ENCODE measurements around the gene APLF. TPM values are rescaled to one million over a fixed set of nuclear protein-coding genes. Genes with fewer than 3 reads are reported as not detected.

Gene APLF
- total RNA-seq (ENCODE audit: low replicate concordance), result 3.8 and 6.2 TPM in 2 replicates
- long read RNA-seq, partial matches to known transcripts, result 1 of 7 reads
- long read RNA-seq, other reads (novel, unspliced or antisense), result 2 of 7 reads

- H3K36me3 Mint-ChIP-seq, result no peaks in the 10 kb centered on the region
- peak; percentile 94 for DNase-seq (ENCODE audit: extremely low spot score, unreplicated experiment)
- no peaks in the 10 kb centered on the region for H3K27me3 Mint-ChIP-seq
- H3K4me1 Mint-ChIP-seq (ENCODE audit: unreplicated experiment), result peaks cover 13% of the 10 kb centered on the region
- TF ChIP-seq CTCF (conservative IDR thresholded peaks at IDR 0.05), result no peak
- H3K27ac Mint-ChIP-seq, result peak within 1 kb of the TSS; percentile 97
- peak within 1 kb of the TSS; percentile 98 for H3K4me3 Mint-ChIP-seq
- H3K9me3 Mint-ChIP-seq, result no peaks in the 10 kb centered on the region
Measured at GRCh38 chr2:68467077-68467960, at the start of gene APLF, which contains the start of gene FBXO48. TSS of gene APLF (plus strand) at chr2:68467585. CDS start at chr2:68467732, 147 bp downstream. TSS of gene FBXO48 (minus strand) at chr2:68467294. CDS start at chr2:68465145, 2,149 bp downstream.

GRCh38 chr2:68417926-68418325 is 49.5 kb upstream of the APLF start:
- H3K27ac Mint-ChIP-seq, result no peak overlapping the region
- H3K9me3 Mint-ChIP-seq, result peaks cover 3% of the 10 kb centered on the region
- H3K4me3 Mint-ChIP-seq, result no peak overlapping the region
- no peaks in the 10 kb centered on the region for H3K36me3 Mint-ChIP-seq
- peaks cover 11% of the 10 kb centered on the region for H3K27me3 Mint-ChIP-seq
- H3K4me1 Mint-ChIP-seq (ENCODE audit: unreplicated experiment), result no peaks in the 10 kb centered on the region
- DNase-seq (ENCODE audit: extremely low spot score, unreplicated experiment), result no peak
- no peak for TF ChIP-seq CTCF (conservative IDR thresholded peaks at IDR 0.05)

- Mint-ChIP-seq H3K4me3 (no peak overlapping the region), H3K27ac (no peak overlapping the region), H3K4me1 (ENCODE audit: unreplicated experiment) (no peaks in the 10 kb centered on the region), H3K36me3 (no peaks in the 10 kb centered on the region), H3K27me3 (peaks cover 11% of the 10 kb centered on the region), H3K9me3 (peaks cover 3% of the 10 kb centered on the region)
- no peak for TF ChIP-seq CTCF (conservative IDR thresholded peaks at IDR 0.05)
- DNase-seq (ENCODE audit: extremely low spot score, unreplicated experiment), result no peak
Measured at GRCh38 chr2:68418419-68418818, 49.0 kb upstream of the APLF start.

- no peak for TF ChIP-seq CTCF (conservative IDR thresholded peaks at IDR 0.05)
- DNase-seq (ENCODE audit: extremely low spot score, unreplicated experiment), result no peak
Measured at GRCh38 chr2:68418855-68419254, 48.5 kb upstream of the APLF start.

GRCh38 chr2:68420254-68420910 is 47.0 kb upstream of the APLF start:
- no peak for TF ChIP-seq CTCF (conservative IDR thresholded peaks at IDR 0.05)
- H3K4me1 Mint-ChIP-seq (ENCODE audit: unreplicated experiment), result no peaks in the 10 kb centered on the region
- no peak overlapping the region for H3K27ac Mint-ChIP-seq
- DNase-seq (ENCODE audit: extremely low spot score, unreplicated experiment), result no peak
- peaks cover 11% of the 10 kb centered on the region for H3K27me3 Mint-ChIP-seq
- H3K4me3 Mint-ChIP-seq, result no peak overlapping the region
- H3K36me3 Mint-ChIP-seq, result no peaks in the 10 kb centered on the region
- H3K9me3 Mint-ChIP-seq, result peaks cover 3% of the 10 kb centered on the region

More at GRCh38 chr2:68418855-68419254, 48.5 kb upstream of the APLF start:
- peaks cover 3% of the 10 kb centered on the region for H3K9me3 Mint-ChIP-seq
- peaks cover 11% of the 10 kb centered on the region for H3K27me3 Mint-ChIP-seq
- H3K4me1 Mint-ChIP-seq (ENCODE audit: unreplicated experiment), result no peaks in the 10 kb centered on the region
- no peak overlapping the region for H3K4me3 Mint-ChIP-seq
- H3K36me3 Mint-ChIP-seq, result no peaks in the 10 kb centered on the region
- no peak overlapping the region for H3K27ac Mint-ChIP-seq

Data from type B pancreatic cell (in vitro differentiated cells).